ENCODE data around the gene HADHA.

HADHA gene

GRCh38 chr2:26281226-26281625, 36.8 kb upstream of the HADHA start:
- TF ChIP-seq CTCF (IDR thresholded peaks at IDR 0.05; ENCODE audit: borderline replicate concordance, control extremely low read depth, extremely low read depth, insufficient read depth, missing control alignments): no peak
- in situ Hi-C loops (cut with MboI; ENCODE audit: low sequenced_read_pairs, unreplicated experiment): no loop called here
- no peak for DNase-seq (ENCODE audit: low spot score)

- no peak for TF ChIP-seq CTCF (IDR thresholded peaks at IDR 0.05; ENCODE audit: borderline replicate concordance, control extremely low read depth, extremely low read depth, insufficient read depth, missing control alignments)
- DNase-seq (ENCODE audit: low spot score): no peak
- in situ Hi-C loops (cut with MboI; ENCODE audit: low sequenced_read_pairs, unreplicated experiment): no loop called here
Observed at GRCh38 chr2:26279886-26280285, 35.5 kb upstream of the HADHA start.

GRCh38 chr2:26276484-26277227, 32.2 kb upstream of the HADHA start:
- no peak for DNase-seq (ENCODE audit: low spot score)
- TF ChIP-seq CTCF (IDR thresholded peaks at IDR 0.05; ENCODE audit: borderline replicate concordance, control extremely low read depth, extremely low read depth, insufficient read depth, missing control alignments): no peak
- in situ Hi-C loops (cut with MboI; ENCODE audit: low sequenced_read_pairs, unreplicated experiment): no loop called here

GRCh38 chr2:26274058-26274613, 29.7 kb upstream of the HADHA start:
- TF ChIP-seq CTCF (IDR thresholded peaks at IDR 0.05; ENCODE audit: borderline replicate concordance, control extremely low read depth, extremely low read depth, insufficient read depth, missing control alignments): no peak
- in situ Hi-C loops (cut with MboI; ENCODE audit: low sequenced_read_pairs, unreplicated experiment): no loop called here
- no peak for DNase-seq (ENCODE audit: low spot score)

- no peak for TF ChIP-seq CTCF (IDR thresholded peaks at IDR 0.05; ENCODE audit: borderline replicate concordance, control extremely low read depth, extremely low read depth, insufficient read depth, missing control alignments)
- in situ Hi-C loops (cut with MboI; ENCODE audit: low sequenced_read_pairs, unreplicated experiment): no loop called here
- no peak for DNase-seq (ENCODE audit: low spot score)
Observed at GRCh38 chr2:26273501-26273900, 29.1 kb upstream of the HADHA start.

GRCh38 chr2:26270373-26270772, 25.9 kb upstream of the HADHA start:
- in situ Hi-C loops (cut with MboI; ENCODE audit: low sequenced_read_pairs, unreplicated experiment): no loop called here
- TF ChIP-seq CTCF (IDR thresholded peaks at IDR 0.05; ENCODE audit: borderline replicate concordance, control extremely low read depth, extremely low read depth, insufficient read depth, missing control alignments): no peak
- peak; percentile 33 for DNase-seq (ENCODE audit: low spot score)
